Gastroesophageal sphincter (tissue), 4 donors: ENCODE data around the gene SH2D6. TPM values are rescaled to one million over a fixed set of nuclear protein-coding genes. Genes with fewer than 3 reads are reported as not detected.

ENCODE experiments used
- ATAC-seq: fragments of 150-250 bp; one replicate; pipeline ENCODE4 v1.9.1; 2016; ENCODE audit warnings: mild to moderate bottlenecking, moderate library complexity
- H3K27ac ChIP-seq, 4 donors: fragments of 200-600 bp; sonication (generic) in 3 of 4; 1 replicate in 3 of 4; 2 replicates in 1 of 4; pipeline ENCODE4 v1.5.1; 2016 to 2019
- H3K27me3 ChIP-seq: fragments of 200-600 bp; sonication (generic); one replicate; pipeline ENCODE4 v1.5.1; 2019
- H3K36me3 ChIP-seq, 2 donors: fragments of 200-600 bp; sonication (generic); one replicate each; pipeline ENCODE4 v1.5.1; 2019; ENCODE audit warnings: control low read depth in 1 of 2
- H3K4me1 ChIP-seq, 3 donors: fragments of 200-600 bp; sonication (generic); 1 replicate in 2 of 3; 2 replicates in 1 of 3; pipeline ENCODE4 v1.5.1; 2016 to 2019; ENCODE audit warnings: control low read depth in 2 of 3
- H3K4me3 ChIP-seq, 2 donors: fragments of 200-600 bp; sonication (generic); one replicate each; pipeline ENCODE4 v1.5.1; 2019; ENCODE audit warnings: mild to moderate bottlenecking in 1 of 2, moderate library complexity in 1 of 2
- H3K9me3 ChIP-seq, 3 donors: fragments of 200-600 bp; sonication (generic); one replicate each; pipeline ENCODE4 v1.5.1; 2017 to 2019; ENCODE audit warnings: control low read depth in 2 of 3
- CTCF ChIP-seq, 4 experiments: fragments of 200-600 bp in 2 of 4; fragments of 450-650 bp in 2 of 4; sonication (generic) in 1 of 4; IDR thresholded peaks; one replicate each; pipeline ENCODE4 v1.5.1; 2017 to 2019; ENCODE audit warnings: antibody characterized with exemption in 4 of 4, mild to moderate bottlenecking in 2 of 4, moderate library complexity in 2 of 4
- EP300 ChIP-seq: sonication (generic); formaldehyde crosslinking; IDR thresholded peaks from one replicate; pipeline ENCODE4 v1.6.1; 2017; ENCODE audit warnings: antibody characterized with exemption, mild to moderate bottlenecking
- POLR2A ChIP-seq, 2 donors: fragments of 450-650 bp; IDR thresholded peaks; one replicate each; pipeline ENCODE4 v1.6.1; 2017; ENCODE audit warnings: antibody characterized with exemption in 2 of 2, mild to moderate bottlenecking in 2 of 2, moderate library complexity in 1 of 2
- POLR2AphosphoS5 ChIP-seq: sonication (generic); formaldehyde crosslinking; IDR thresholded peaks from one replicate; pipeline ENCODE4 v1.6.1; 2017; ENCODE audit warnings: antibody characterized with exemption
- WGBS, 2 donors: methylation state at CpG; one replicate each; pipeline ENCODE4 v1.1.5; 2018; ENCODE audit warnings: low coverage in 1 of 2; 5-methylcytosine and 5-hydroxymethylcytosine counted together
- total RNA-seq, 4 donors: library from RNA; depleted of rRNA; stranded (reverse); fragments of >200 nt; gene quantifications; one replicate each; pipeline ENCODE4 v1.1.0, GENCODE V29; 2016

The SH2D6 gene
- total RNA-seq, 4 donors from 2014 or later, result not detected

GRCh38 chr2:85421260-85422071, 3.0 kb downstream of the SH2D6 start:
- WGBS, 2 donors, result 65 to 72% methylated on average over 7 to 13 of the region's 13 CpGs
- peaks cover 0 to 37% (median 15%) of the 10 kb centered on the region in 3 donors for H3K4me1 ChIP-seq
- no peaks in the 10 kb centered on the region for H3K27me3 ChIP-seq
- H3K4me3 ChIP-seq, result no peak overlapping the region
- H3K27ac ChIP-seq, result peak overlapping the region in 3 of 4 donors; percentile 90 to 97 (median 92)
- TF ChIP-seq POLR2A (IDR thresholded peaks at IDR 0.05) (no peak), POLR2AphosphoS5 (no peak), CTCF (IDR thresholded peaks at IDR 0.05) (no peak), EP300 (no peak)
- ATAC-seq, result no peak
- no peaks in the 10 kb centered on the region for H3K36me3 ChIP-seq
- no peaks in the 10 kb centered on the region for H3K9me3 ChIP-seq

- no peaks in the 10 kb centered on the region for H3K9me3 ChIP-seq
- H3K27ac ChIP-seq, result no peak overlapping the region
- no peaks in the 10 kb centered on the region for H3K27me3 ChIP-seq
- no peak for ATAC-seq
- TF ChIP-seq CTCF (IDR thresholded peaks at IDR 0.05) (no peak), EP300 (no peak), POLR2AphosphoS5 (no peak), POLR2A (IDR thresholded peaks at IDR 0.05) (no peak)
- H3K36me3 ChIP-seq, result no peaks in the 10 kb centered on the region
- WGBS, 2 donors, result 83 to 91% methylated on average over 1 to 2 of the region's 2 CpGs
- H3K4me1 ChIP-seq, result peaks cover 0 to 37% (median 15%) of the 10 kb centered on the region in 3 donors
- H3K4me3 ChIP-seq, result no peak overlapping the region
Measured at GRCh38 chr2:85422072-85422457, 3.6 kb downstream of the SH2D6 start.

GRCh38 chr2:85423525-85423924, 5.0 kb downstream of the SH2D6 start:
- H3K27ac ChIP-seq, result no peak overlapping the region

GRCh38 chr2:85425588-85425987, 7.1 kb downstream of the SH2D6 start:
- ATAC-seq, result no peak
- no peak for TF ChIP-seq POLR2A (IDR thresholded peaks at IDR 0.05)
- no peak for TF ChIP-seq POLR2AphosphoS5
- TF ChIP-seq EP300, result no peak
- no peak for TF ChIP-seq CTCF (IDR thresholded peaks at IDR 0.05)
- no peak overlapping the region for H3K4me3 ChIP-seq
- no peaks in the 10 kb centered on the region for H3K27me3 ChIP-seq
- H3K27ac ChIP-seq, result no peak overlapping the region
- H3K4me1 ChIP-seq, result peaks cover 0 to 14% (median 5%) of the 10 kb centered on the region in 3 donors
- 100% methylated on average over 1 to 2 of the region's 3 CpGs for WGBS, 2 donors
- no peaks in the 10 kb centered on the region for H3K36me3 ChIP-seq
- no peaks in the 10 kb centered on the region for H3K9me3 ChIP-seq

More at GRCh38 chr2:85423525-85423924, 5.0 kb downstream of the SH2D6 start:
- Histone ChIP-seq H3K27me3 (no peaks in the 10 kb centered on the region), H3K9me3 (no peaks in the 10 kb centered on the region), H3K4me1 (peaks cover 0 to 29% (median 10%) of the 10 kb centered on the region in 3 donors), H3K4me3 (no peak overlapping the region), H3K36me3 (no peaks in the 10 kb centered on the region)
- no peak for ATAC-seq
- no peak for TF ChIP-seq CTCF (IDR thresholded peaks at IDR 0.05)
- no peak for TF ChIP-seq POLR2AphosphoS5
- TF ChIP-seq POLR2A (IDR thresholded peaks at IDR 0.05), result no peak
- 25 to 80% methylated on average over 2 of the region's 5 CpGs for WGBS, 2 donors

- peaks cover 0 to 7% (median 0%) of the 10 kb centered on the region in 3 donors for H3K4me1 ChIP-seq
- 54 to 70% methylated on average over 2 of the region's 3 CpGs for WGBS, 2 donors
- H3K36me3 ChIP-seq, result no peaks in the 10 kb centered on the region
- H3K9me3 ChIP-seq, result no peaks in the 10 kb centered on the region
- no peak for ATAC-seq
- H3K27me3 ChIP-seq, result no peaks in the 10 kb centered on the region
- H3K4me3 ChIP-seq, result no peak overlapping the region
- TF ChIP-seq CTCF (IDR thresholded peaks at IDR 0.05) (no peak), EP300 (no peak), POLR2AphosphoS5 (no peak), POLR2A (IDR thresholded peaks at IDR 0.05) (no peak)
- no peak overlapping the region for H3K27ac ChIP-seq
Measured at GRCh38 chr2:85427300-85427835, 8.9 kb downstream of the SH2D6 start.
